Coronary artery (tissue), 2 donors: ENCODE measurements around the gene PSMA5.
A peak's percentile ranks its signal among the peaks of the same experiment; 100 is the strongest.

Experiments
- DNase-seq: peaks from one replicate; pipeline ENCODE4 v3.0.0-alpha.2; 2017; ENCODE audit warnings: low spot score
- H3K27ac ChIP-seq, 2 donors: fragments of 200-600 bp; sonication (generic); one replicate each; pipeline ENCODE4 v1.5.1; 2016 to 2019
- H3K4me3 ChIP-seq: fragments of 200-600 bp; sonication (generic); 2 replicates; pipeline ENCODE4 v1.5.1; 2016; ENCODE audit warnings: mild to moderate bottlenecking, moderate library complexity
- CTCF ChIP-seq: fragments of 200-600 bp; sonication (generic); IDR thresholded peaks from one replicate; pipeline ENCODE4 v1.5.1; 2019; ENCODE audit warnings: antibody characterized with exemption

The PSMA5 gene

GRCh38 chr1:109433322-109433721 is 7.1 kb upstream of the PSMA5 start:
- Histone ChIP-seq H3K27ac (no peak overlapping the region), H3K4me3 (no peak overlapping the region)
- TF ChIP-seq CTCF, result no peak
- no peak for DNase-seq

- DNase-seq, result no peak
- no peak overlapping the region for H3K4me3 ChIP-seq
- TF ChIP-seq CTCF, result no peak
- no peak overlapping the region for H3K27ac ChIP-seq
Measured at GRCh38 chr1:109432336-109432735, 6.1 kb upstream of the PSMA5 start.

GRCh38 chr1:109427171-109427467 is 871 bp upstream of the PSMA5 start:
- H3K4me3 ChIP-seq, result peak overlapping the region; percentile 99
- DNase-seq, result no peak
- peak overlapping the region; percentile 71 to 92 for H3K27ac ChIP-seq
- no peak for TF ChIP-seq CTCF

GRCh38 chr1:109425391-109426280 is 612 bp downstream of the PSMA5 start:
- no peak for DNase-seq
- no peak for TF ChIP-seq CTCF
- Histone ChIP-seq H3K27ac (peak overlapping the region; percentile 71 to 92), H3K4me3 (peak overlapping the region; percentile 99)

DNA sequence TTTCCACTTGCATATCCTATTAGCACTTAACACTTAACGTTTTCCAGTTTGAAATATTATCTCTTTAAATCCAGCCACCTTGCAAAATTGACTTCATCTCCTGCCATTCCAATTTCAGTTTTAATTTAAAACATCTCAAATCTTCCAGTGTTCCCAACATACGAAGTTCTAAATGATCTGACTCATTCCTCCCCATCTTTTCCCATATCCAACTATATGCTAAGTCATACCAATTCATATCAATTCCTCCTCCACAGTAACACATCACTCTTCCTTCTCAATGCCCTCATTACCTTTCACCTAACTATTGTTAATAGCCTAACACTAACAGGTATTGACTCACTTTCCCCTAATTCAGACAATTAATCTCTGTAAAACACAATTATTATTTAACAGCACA is 2.8 kb downstream of the PSMA5 start:
- no peak for TF ChIP-seq CTCF
- Histone ChIP-seq H3K4me3 (no peak overlapping the region), H3K27ac (no peak overlapping the region)
- no peak for DNase-seq

DNA sequence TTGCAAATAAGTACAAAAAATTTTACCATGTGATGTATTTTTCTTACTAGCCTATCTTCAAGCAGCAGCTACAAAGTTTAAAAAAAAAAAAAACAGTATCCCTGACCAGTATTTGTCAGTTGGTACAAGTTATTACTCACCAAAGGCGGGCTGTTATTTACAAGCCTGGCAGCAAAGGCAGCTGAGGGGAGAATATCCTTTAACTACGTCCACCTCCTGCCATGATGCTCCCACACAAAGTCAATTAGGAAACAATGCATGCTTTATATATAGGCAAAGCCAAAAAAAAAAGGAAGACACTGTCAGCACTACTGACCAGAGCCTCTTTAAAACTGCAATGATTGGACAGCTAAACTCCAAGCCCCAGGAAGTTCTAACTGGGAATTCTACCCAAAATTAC is 13.7 kb downstream of the PSMA5 start:
- H3K27ac ChIP-seq, result no peak overlapping the region
- H3K4me3 ChIP-seq, result no peak overlapping the region
- TF ChIP-seq CTCF, result no peak
- no peak for DNase-seq

DNA sequence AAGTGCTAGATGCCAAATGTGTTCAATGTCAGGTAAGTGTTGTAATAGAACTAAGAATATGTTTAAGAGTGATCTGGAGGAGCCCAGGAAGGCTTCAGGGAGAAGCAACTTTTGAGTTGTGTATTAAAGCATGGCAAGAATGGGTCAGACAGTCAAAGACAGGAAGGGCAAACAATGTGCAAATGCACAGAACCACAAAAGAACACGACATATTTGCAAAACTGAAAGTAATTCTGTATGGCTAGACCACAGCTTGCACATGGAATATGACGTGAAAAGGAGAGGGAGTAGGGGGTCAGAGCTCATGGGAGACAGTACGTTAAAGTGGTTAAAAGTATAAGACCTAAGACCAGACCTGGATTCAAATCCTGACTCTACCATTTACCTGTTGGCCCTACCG is 21.4 kb downstream of the PSMA5 start:
- no peak for DNase-seq
- Histone ChIP-seq H3K4me3 (no peak overlapping the region), H3K27ac (no peak overlapping the region)
- no peak for TF ChIP-seq CTCF
